ENCODE data around the gene TMEM212. TPM values are rescaled to one million over a fixed set of nuclear protein-coding genes. Genes with fewer than 3 reads are reported as not detected.
A peak's percentile ranks its signal among the peaks of the same experiment; 100 is the strongest.

Gene TMEM212
- total and polyA plus RNA-seq, 2 of the 13 experiments (the other 11 are each of a cell fraction or from before 2014, with no cell fraction given), result not detected

DNA sequence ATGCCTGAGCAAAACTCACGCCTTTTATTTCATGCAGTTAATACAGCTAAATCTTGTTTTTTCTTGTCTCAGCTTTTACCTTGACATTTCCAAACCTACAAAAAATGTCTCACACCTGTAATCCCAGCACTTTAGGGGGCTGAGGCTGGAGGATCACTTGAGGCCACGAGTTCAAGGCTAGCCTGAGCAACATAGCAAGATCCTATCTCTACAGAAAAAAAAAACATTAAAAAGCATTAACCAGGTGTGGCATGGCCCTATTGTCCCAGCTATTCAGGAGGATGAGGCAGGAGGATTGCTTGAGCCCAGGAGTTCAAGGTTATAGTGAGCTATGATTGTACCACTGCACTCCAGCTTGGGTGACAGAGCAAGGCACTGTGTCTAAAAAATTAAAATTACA, 3.9 kb upstream of the TMEM212 start (continued):
- TF ChIP-seq ZNF556 (CRISPR knock-in tag; IDR thresholded peaks at IDR 0.05; ENCODE audit: borderline replicate concordance) (no peak), MTA3 (CRISPR knock-in tag; IDR thresholded peaks at IDR 0.05) (no peak), NR1H2 (CRISPR knock-in tag; IDR thresholded peaks at IDR 0.05; ENCODE audit: borderline replicate concordance, low read depth) (no peak), POGK (CRISPR knock-in tag; conservative IDR thresholded peaks at IDR 0.05) (0 out of 2 replicates have a peak, but pooled peaks have one; percentile 9), TARDBP (CRISPR knock-in tag; IDR thresholded peaks at IDR 0.05) (no peak), ZNF274 (CRISPR knock-in tag; IDR thresholded peaks at IDR 0.05) (no peak), SP4 (CRISPR knock-in tag; IDR thresholded peaks at IDR 0.05) (no peak), ZNF12 (CRISPR knock-in tag; IDR thresholded peaks at IDR 0.05) (no peak), KDM2A (CRISPR knock-in tag; IDR thresholded peaks at IDR 0.05; ENCODE audit: borderline replicate concordance, low read depth) (no peak), ZNF432 (CRISPR knock-in tag; IDR thresholded peaks at IDR 0.05; ENCODE audit: borderline replicate concordance) (no peak), ELF4 (CRISPR knock-in tag; IDR thresholded peaks at IDR 0.05; ENCODE audit: borderline replicate concordance) (no peak), KDM1A (CRISPR knock-in tag; IDR thresholded peaks at IDR 0.05) (no peak), KAT2B (IDR thresholded peaks at IDR 0.05; ENCODE audit: borderline replicate concordance, low read depth, low read length) (no peak), TBP (CRISPR knock-in tag; IDR thresholded peaks at IDR 0.05) (no peak), ZNF280B (CRISPR knock-in tag; IDR thresholded peaks at IDR 0.05; ENCODE audit: borderline replicate concordance) (no peak), ZBTB42 (CRISPR knock-in tag; IDR thresholded peaks at IDR 0.05) (no peak), HNRNPLL (IDR thresholded peaks at IDR 0.05; ENCODE audit: low read depth, low read length, poor library complexity, severe bottlenecking) (no peak), MAFK (conservative IDR thresholded peaks at IDR 0.05 in 1 of 2, IDR thresholded peaks at IDR 0.05 in 1 of 2; ENCODE audit: low read length in 2 of 2) (no peak), HMGA1 (CRISPR knock-in tag; conservative IDR thresholded peaks at IDR 0.05) (no peak), ZNF589 (CRISPR knock-in tag; conservative IDR thresholded peaks at IDR 0.05) (no peak), ATRX (CRISPR knock-in tag; IDR thresholded peaks at IDR 0.05; ENCODE audit: borderline replicate concordance) (no peak), ZNF567 (CRISPR knock-in tag; IDR thresholded peaks at IDR 0.05; ENCODE audit: borderline replicate concordance) (no peak), ZNF160 (CRISPR knock-in tag; IDR thresholded peaks at IDR 0.05) (no peak), ZNF530 (CRISPR knock-in tag; IDR thresholded peaks at IDR 0.05; ENCODE audit: low read depth) (no peak), FOSL2 (CRISPR knock-in tag; IDR thresholded peaks at IDR 0.05) (peak; percentile 23; the same call in 1 of the 2 replicates)
- TF ChIP-seq, protein P1, sequence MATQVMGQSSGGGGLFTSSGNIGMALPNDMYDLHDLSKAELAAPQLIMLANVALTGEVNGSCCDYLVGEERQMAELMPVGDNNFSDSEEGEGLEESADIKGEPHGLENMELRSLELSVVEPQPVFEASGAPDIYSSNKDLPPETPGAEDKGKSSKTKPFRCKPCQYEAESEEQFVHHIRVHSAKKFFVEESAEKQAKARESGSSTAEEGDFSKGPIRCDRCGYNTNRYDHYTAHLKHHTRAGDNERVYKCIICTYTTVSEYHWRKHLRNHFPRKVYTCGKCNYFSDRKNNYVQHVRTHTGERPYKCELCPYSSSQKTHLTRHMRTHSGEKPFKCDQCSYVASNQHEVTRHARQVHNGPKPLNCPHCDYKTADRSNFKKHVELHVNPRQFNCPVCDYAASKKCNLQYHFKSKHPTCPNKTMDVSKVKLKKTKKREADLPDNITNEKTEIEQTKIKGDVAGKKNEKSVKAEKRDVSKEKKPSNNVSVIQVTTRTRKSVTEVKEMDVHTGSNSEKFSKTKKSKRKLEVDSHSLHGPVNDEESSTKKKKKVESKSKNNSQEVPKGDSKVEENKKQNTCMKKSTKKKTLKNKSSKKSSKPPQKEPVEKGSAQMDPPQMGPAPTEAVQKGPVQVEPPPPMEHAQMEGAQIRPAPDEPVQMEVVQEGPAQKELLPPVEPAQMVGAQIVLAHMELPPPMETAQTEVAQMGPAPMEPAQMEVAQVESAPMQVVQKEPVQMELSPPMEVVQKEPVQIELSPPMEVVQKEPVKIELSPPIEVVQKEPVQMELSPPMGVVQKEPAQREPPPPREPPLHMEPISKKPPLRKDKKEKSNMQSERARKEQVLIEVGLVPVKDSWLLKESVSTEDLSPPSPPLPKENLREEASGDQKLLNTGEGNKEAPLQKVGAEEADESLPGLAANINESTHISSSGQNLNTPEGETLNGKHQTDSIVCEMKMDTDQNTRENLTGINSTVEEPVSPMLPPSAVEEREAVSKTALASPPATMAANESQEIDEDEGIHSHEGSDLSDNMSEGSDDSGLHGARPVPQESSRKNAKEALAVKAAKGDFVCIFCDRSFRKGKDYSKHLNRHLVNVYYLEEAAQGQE (IDR thresholded peaks at IDR 0.05; ENCODE audit: borderline replicate concordance in 1 of 2, low read depth in 1 of 2, low read length in 2 of 2), result no peak

All from HepG2 (cell line).